SJSA1 (cell line): Measurements from ENCODE around the gene ACOT4. TPM values are rescaled to one million over a fixed set of nuclear protein-coding genes. Genes with fewer than 3 reads are reported as not detected.
"Not testable (repeated sequence)": the region's sequence is repeated elsewhere in the genome, so short reads cannot be mapped to it uniquely, and the experiment has no call there.

Source experiments
- DNase-seq, 2 experiments: peaks; one replicate each; pipeline ENCODE4 v3.0.0-alpha.2; 2015 to 2020; ENCODE audit warnings: low spot score in 2 of 2, low read depth in 1 of 2
- H3K27ac ChIP-seq: fragments of 250-450 bp; sonication (Bioruptor Pico); 2 replicates; pipeline ENCODE4 v1.5.1; 2020; ENCODE audit warnings: mild to moderate bottlenecking, moderate library complexity
- H3K27me3 ChIP-seq: fragments of 250-450 bp; sonication (Bioruptor Pico); replicated peaks from 2 replicates; pipeline ENCODE4 v1.5.1; 2020; ENCODE audit warnings: mild to moderate bottlenecking, moderate library complexity
- H3K36me3 ChIP-seq: fragments of 250-450 bp; sonication (Bioruptor Pico); 2 replicates; pipeline ENCODE4 v1.5.1; 2020; ENCODE audit warnings: mild to moderate bottlenecking
- H3K4me1 ChIP-seq: fragments of 250-450 bp; sonication (Bioruptor Pico); replicated peaks from 2 replicates; pipeline ENCODE4 v1.6.1; 2021; ENCODE audit warnings: mild to moderate bottlenecking
- H3K4me3 ChIP-seq: fragments of 250-450 bp; sonication (Bioruptor Pico); 2 replicates; pipeline ENCODE4 v1.5.1; 2020; ENCODE audit warnings: mild to moderate bottlenecking
- H3K9me3 ChIP-seq: fragments of 250-450 bp; sonication (Bioruptor Pico); replicated peaks from 2 replicates; pipeline ENCODE4 v1.5.1; 2020; ENCODE audit warnings: mild to moderate bottlenecking
- total RNA-seq: library from RNA; depleted of rRNA; stranded (reverse); fragments of >200 nt; shearing (Covaris generic); gene quantifications from 2 replicates; pipeline ENCODE4 v1.2.3, GENCODE V29; 2014

The ACOT4 gene
- total RNA-seq, 1 experiment from 2014 or later = 2.1 TPM

DNA sequence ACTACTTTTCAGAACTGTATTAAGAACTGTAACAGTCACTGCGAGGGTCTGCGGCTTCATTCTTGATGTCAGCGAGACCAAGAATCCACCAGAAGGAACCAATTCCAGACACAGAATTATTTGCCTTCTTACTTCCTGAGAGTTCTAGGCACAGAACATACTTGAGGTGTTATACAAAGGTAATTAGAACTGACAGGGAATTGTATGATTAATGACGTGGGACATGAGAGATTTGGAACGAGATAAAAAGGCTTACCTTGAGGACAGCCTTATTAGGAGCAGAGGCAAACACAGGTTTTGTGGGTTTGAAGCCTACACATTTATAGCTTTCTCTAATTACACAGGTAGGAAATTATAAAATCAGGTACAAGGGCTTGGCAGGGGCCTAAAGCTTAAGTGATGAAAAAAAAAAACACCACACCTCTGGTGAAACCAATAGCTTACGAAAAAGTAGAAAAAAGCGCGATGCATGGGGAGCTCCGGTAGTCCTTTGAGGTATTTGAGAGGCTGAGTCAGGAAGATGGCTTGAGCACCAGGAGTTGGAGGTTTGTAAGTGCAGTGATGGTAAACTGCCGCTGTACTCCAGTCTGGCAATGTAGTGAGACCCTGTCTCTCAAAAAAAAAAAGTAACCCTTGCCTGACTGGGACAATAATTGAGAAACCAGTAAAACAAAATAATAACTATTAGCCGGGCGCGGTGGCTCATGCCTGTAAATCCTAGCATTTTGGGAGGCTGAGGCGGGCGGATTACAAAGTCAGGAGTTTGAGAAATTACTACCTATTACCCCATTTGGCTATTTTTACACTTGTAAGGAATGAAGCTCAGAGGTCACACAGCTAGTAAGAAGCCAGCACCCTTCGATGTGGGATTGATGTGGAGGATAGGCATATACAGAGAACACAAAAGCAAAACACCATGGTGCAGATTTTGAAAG is 23.5 kb upstream of the ACOT4 start:
- H3K4me1 ChIP-seq = peaks cover 20% of the 10 kb centered on the region
- peak overlapping the region; percentile 56 for H3K4me3 ChIP-seq
- peak in 1 of 2 experiments; percentile 25 for DNase-seq
- no peaks in the 10 kb centered on the region for H3K9me3 ChIP-seq
- H3K36me3 ChIP-seq = peaks cover 10% of the 10 kb centered on the region; the same call in 1 of the 2 replicates
- H3K27ac ChIP-seq = peak overlapping the region; percentile 73; the same call in 1 of the 2 replicates
- H3K27me3 ChIP-seq = no peaks in the 10 kb centered on the region

DNA sequence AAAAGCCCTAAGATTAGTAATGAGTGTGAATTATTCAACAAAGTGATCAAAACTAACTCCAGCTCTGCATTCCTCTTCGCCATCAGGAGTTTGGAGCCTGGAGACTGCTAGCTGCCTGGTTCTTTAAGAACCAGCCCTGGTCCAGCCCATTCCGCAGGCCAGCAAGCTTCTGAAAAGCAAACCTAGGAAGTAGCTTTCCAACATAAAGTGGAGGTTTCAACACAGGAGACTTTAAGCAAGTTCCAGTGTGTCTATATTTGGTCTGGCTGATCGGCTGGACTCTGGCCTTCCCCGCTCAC is 22.8 kb upstream of the ACOT4 start:
- peak overlapping the region; percentile 56 for H3K4me3 ChIP-seq
- H3K36me3 ChIP-seq, H3K9me3 ChIP-seq, DNase-seq, H3K27me3 ChIP-seq: not testable (repeated sequence)
- H3K4me1 ChIP-seq = peaks cover 20% of the 10 kb centered on the region
- H3K27ac ChIP-seq = peak overlapping the region; percentile 73

DNA sequence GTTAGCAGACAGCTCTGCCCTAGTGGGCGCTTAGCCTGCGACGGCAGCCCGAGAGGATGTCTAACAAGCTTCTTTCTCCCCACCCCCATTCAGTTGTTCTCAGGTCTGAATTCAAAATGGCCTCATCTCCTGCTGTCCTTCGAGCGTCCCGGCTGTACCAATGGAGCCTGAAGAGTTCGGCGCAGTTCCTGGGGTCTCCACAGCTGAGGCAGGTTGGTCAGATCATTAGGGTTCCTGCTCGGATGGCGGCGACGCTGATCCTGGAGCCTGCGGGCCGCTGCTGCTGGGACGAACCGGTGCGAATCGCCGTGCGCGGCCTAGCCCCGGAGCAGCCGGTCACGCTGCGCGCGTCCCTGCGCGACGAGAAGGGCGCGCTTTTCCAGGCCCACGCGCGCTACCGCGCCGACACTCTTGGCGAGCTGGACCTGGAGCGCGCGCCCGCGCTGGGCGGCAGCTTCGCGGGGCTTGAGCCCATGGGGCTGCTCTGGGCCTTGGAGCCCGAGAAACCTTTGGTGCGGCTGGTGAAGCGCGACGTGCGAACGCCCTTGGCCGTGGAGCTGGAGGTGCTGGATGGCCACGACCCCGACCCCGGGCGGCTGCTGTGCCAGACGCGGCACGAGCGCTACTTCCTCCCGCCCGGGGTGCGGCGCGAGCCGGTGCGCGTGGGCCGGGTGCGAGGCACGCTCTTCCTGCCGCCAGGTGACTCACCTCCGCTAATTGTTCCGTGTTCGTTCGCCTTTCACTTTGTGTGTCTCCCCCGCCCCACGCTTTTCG is 22.3 kb upstream of the ACOT4 start, which contains the start of gene ACOT2:
Gene ACOT2 (plus strand): TSS at position 29 of the 774 bp plus-strand sequence. CDS start 28 bp downstream, at position 57.
- peak within 1 kb of the TSS; percentile 56 for H3K4me3 ChIP-seq
- H3K9me3 ChIP-seq, H3K27me3 ChIP-seq, H3K36me3 ChIP-seq: not testable (repeated sequence)
- peak within 1 kb of the TSS; percentile 73 for H3K27ac ChIP-seq
- DNase-seq = peak; percentile 78 to 84
- H3K4me1 ChIP-seq = peaks cover 20% of the 10 kb centered on the region

DNA sequence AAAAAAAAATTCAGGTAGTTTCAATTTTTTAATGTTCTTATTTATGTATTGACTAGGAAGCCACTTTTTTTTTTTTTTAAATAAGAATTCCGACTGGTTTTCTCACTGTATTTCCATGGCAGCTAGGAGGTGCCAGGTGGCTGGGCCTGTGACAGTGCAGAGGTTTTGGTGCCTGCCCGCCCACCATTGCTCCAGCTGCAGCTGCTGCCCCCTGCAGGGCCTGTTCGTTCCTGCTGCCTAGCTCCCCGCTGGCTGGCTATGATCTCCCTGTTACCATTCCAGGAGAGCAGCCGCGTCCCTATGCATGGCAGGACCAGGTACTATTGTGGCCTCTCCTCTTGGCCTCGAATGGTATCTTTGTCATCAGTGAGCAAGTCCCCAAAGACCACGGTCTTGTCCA is 20.8 kb upstream of the ACOT4 start:
- H3K4me3 ChIP-seq, H3K27me3 ChIP-seq, H3K27ac ChIP-seq, H3K9me3 ChIP-seq, H3K36me3 ChIP-seq: not testable (repeated sequence)
- peak; percentile 24 to 58 for DNase-seq
- H3K4me1 ChIP-seq = peaks cover 20% of the 10 kb centered on the region

DNA sequence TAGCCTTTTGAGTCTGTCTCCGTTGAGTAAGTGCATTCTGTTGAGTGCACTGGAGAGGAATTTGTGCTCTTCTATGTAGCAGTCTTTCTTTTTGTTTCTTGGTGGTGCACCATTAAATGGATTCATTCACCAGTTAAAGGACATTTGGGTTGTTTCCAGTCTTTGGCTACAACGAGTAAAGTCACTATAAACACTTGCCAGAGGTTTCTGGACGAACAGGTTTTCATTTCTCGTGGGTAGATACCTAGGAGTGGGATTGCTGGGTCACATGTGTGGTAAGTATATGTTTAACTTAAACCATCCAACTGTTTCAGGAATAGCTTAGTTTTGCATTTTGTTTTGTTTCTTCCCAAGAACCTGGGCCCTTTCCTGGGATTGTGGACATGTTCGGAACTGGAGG is 18.6 kb upstream of the ACOT4 start:
- H3K27me3 ChIP-seq, H3K27ac ChIP-seq, H3K36me3 ChIP-seq, H3K9me3 ChIP-seq, DNase-seq, H3K4me3 ChIP-seq: not testable (repeated sequence)
- H3K4me1 ChIP-seq = peaks cover 12% of the 10 kb centered on the region

DNA sequence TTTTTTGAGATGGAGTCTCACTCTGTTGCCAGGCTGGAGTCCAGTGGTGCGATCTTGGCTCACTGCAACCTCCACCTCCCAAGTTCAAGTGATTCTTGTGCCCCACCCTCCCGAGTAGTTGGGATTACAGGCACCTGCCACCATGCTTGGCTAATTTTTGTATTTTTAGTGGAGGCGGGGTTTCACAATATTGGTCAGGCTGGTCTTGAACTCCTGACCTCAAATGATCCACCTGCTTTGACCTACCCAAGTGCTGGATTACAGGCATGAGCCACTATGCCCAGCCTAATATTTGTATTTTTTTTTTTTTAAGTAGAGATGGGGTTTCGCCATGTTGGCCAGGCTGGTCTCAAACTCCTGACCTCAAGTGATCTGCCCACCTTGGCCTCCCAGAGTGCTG is 17.9 kb upstream of the ACOT4 start:
- H3K9me3 ChIP-seq, H3K4me3 ChIP-seq, H3K27ac ChIP-seq, H3K27me3 ChIP-seq, H3K36me3 ChIP-seq, DNase-seq: not testable (repeated sequence)
- peaks cover 10% of the 10 kb centered on the region for H3K4me1 ChIP-seq

DNA sequence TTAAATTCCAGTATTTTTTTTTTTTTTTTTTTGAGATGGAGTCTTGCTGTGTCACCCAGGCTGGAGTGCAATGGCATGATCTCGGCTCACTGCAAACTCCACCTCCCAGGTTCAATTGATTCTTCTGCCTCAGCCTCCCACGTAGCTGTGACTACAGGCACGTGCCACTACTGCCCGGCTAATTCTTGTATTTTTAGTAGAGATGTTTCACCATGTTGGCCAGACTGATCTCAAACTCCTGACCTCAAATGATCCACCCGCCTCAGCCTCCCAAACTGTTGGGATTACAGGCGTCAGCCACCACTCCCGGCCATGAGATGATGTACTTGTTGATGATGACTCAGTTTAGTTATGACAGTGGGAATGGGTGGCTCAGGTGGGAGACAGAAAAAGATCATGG is 17.4 kb upstream of the ACOT4 start:
- H3K27me3 ChIP-seq, H3K4me3 ChIP-seq, H3K9me3 ChIP-seq, H3K36me3 ChIP-seq, DNase-seq, H3K27ac ChIP-seq: not testable (repeated sequence)
- H3K4me1 ChIP-seq = peaks cover 10% of the 10 kb centered on the region

DNA sequence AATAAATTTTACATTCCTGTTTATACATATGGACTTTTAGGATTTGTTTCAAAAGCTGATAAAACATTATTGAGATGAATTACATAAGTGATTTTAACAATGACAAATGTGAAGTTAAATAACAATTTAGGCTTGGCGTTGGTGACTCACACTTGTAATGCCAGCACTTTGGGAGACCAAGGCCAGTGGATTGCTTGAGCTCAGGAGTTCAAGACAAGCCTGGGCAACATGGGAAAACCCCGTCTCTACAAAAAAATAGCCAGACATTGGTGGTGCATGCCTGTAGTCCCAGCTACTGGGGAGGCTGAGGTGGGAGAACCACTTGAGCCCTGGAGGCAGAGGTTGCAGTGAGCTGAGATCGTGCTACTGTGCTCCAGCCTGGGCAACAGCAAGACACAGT is 15.3 kb upstream of the ACOT4 start:
- DNase-seq = no peak

DNA sequence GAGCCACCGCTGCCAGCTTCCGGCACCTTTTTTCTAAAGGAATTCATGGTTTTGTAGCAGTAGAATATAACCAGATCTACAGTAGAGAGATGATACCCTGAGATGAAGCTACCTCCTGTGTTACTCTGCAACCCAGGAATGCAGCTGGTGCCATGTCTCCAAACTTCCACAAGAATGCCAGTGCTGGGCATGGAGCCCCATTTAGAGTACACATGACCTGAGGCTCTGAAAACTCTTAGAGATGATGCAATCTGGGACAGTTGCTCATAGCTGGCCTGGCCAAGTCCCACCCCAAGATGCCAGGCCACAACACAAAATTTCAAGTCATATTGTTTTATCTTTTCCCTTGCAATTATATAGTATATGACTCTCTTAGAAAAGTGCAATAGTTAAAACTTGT is 14.5 kb upstream of the ACOT4 start:
- H3K36me3 ChIP-seq, H3K27me3 ChIP-seq, DNase-seq, H3K27ac ChIP-seq, H3K4me3 ChIP-seq, H3K4me1 ChIP-seq, H3K9me3 ChIP-seq: not testable (repeated sequence)

More for the DNA sequence above, 15.3 kb upstream of the ACOT4 start:
- Histone ChIP-seq H3K27ac (no peak overlapping the region), H3K36me3 (peaks cover 3% of the 10 kb centered on the region; the same call in 1 of the 2 replicates), H3K4me3 (no peak overlapping the region), H3K4me1 (no peaks in the 10 kb centered on the region), H3K27me3 (no peaks in the 10 kb centered on the region), H3K9me3 (no peaks in the 10 kb centered on the region)

DNA sequence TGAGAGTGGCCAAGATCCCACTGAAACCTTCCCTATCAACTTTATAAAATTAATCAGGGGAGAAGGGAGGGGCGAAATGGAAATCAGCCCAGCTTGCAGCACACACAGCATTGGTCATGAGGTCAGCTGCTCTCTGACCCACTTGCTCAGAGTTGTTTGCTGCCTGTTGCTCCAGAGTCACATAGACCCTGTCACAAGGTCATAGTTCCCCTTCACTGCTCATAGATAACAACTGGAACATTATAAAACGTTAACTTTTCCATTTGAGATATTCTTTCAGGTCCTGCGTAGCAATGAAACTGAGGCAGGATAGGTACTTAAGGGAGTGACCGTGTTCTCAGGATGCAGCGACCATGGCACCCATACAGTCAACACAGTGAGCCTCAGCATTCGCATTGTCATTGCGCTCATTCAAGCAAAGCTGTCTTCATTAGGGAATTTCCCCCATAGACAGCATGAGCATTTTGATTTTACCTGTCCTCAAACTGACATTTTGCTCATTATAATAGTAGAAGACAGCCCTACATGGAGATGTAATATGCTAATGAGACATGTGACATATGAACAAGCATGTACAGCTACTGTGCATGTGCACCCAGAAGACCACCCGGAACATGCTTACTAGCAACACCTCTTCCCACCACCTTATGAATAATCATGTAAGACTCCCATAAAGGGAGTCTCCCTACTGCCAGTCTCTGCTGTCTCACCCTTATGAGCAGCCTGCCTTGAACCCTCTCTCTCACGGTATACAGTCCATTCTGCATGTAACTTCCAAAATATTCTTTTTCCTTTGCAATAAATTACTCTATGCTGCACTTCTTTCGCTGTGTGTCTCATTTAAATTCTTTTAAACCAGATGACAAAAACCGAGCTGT is 9.3 kb upstream of the ACOT4 start:
- H3K27me3 ChIP-seq, H3K4me1 ChIP-seq, H3K27ac ChIP-seq, H3K9me3 ChIP-seq, H3K4me3 ChIP-seq, DNase-seq, H3K36me3 ChIP-seq: not testable (repeated sequence)

DNA sequence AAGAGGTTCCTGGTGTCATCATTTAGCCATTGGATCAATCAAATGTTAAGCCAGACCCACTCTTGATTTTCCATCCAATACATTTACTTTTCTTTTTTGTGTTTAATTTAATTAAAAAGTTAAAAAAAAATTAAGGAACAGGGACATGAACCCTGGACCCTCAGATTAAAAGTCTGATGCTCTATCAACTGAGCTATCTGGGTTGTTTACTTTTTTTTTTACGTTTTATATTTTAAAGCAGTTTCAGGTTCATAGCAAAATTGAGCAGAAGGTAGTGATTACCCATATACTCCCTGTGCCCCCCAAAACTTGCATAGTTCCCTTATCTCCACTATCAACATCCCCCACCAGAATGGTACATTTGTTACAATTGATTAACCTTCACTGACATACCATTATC is 3.0 kb upstream of the ACOT4 start:
- Histone ChIP-seq H3K4me3 (no peak overlapping the region), H3K27ac (no peak overlapping the region)
- no peak for DNase-seq

DNA sequence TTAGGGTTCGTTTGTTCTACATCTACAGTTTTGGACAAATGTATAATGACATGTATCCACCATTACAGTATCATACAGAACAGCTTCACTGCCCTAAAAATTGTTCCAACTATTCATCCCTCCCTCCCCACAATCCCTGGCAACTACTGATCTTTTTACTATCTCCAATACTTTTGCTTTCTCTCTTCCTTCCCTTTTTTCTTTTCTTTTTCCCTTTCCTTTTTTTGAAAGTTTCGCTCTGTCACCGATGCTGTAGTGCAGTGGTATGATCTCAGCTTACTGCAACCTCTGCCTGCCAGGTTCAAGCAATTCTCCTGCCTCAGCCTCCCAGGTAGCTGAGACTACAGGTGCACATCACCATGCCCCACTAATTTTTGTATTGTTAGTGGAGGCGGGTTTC is 2.6 kb upstream of the ACOT4 start:
- Histone ChIP-seq H3K27me3 (no peaks in the 10 kb centered on the region), H3K4me3 (no peak overlapping the region), H3K9me3 (no peaks in the 10 kb centered on the region), H3K27ac (no peak overlapping the region), H3K4me1 (peaks cover 5% of the 10 kb centered on the region), H3K36me3 (no peaks in the 10 kb centered on the region)
- DNase-seq = no peak

More for the DNA sequence above, 3.0 kb upstream of the ACOT4 start:
- H3K4me1 ChIP-seq = peaks cover 5% of the 10 kb centered on the region
- H3K9me3 ChIP-seq = no peaks in the 10 kb centered on the region
- H3K27me3 ChIP-seq = no peaks in the 10 kb centered on the region
- no peaks in the 10 kb centered on the region for H3K36me3 ChIP-seq

DNA sequence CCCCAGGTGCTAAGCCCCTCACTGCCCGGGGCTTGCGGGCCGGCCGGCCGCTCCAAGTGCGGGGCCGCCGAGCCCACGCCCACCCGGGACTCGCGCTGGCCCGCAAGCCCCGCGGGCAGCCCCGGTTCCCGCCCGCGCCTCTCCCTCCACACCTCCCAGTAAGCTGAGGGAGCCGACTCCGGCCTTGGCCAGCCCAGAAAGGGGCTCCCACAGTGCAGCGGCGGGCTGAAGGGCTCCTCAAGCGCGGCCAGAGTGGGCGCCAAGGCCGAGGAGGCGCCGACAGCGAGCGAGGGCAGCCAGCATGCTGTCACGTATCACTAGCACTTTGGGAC is 1.0 kb upstream of the ACOT4 start:
- H3K9me3 ChIP-seq, H3K4me3 ChIP-seq, H3K36me3 ChIP-seq, H3K27ac ChIP-seq, H3K27me3 ChIP-seq, H3K4me1 ChIP-seq, DNase-seq: not testable (repeated sequence)
